Smooth muscle cell (in vitro differentiated cells): ENCODE data around the gene SLC1A4. TPM values are rescaled to one million over a fixed set of nuclear protein-coding genes. Genes with fewer than 3 reads are reported as not detected.

Source experiments
- DNase-seq: peaks from one replicate; lab custom pipeline; 2025; ENCODE audit not compliant: unreplicated experiment; lab: John Stamatoyannopoulos, UW
- H2AFZ ChIP-seq: fragments of 200-600 bp; sonication (generic); 2 replicates; pipeline ENCODE4 v1.6.0; 2016; ENCODE audit warnings: antibody characterized with exemption, low read depth, mild to moderate bottlenecking
- H3F3A ChIP-seq: fragments of 200-600 bp; sonication (generic); 2 replicates; pipeline ENCODE4 v1.6.0; 2017; ENCODE audit warnings: antibody characterized with exemption, low read depth
- H3K27ac ChIP-seq: fragments of 200-600 bp; sonication (generic); 2 replicates; pipeline ENCODE4 v1.5.1; 2016; ENCODE audit warnings: low read depth, mild to moderate bottlenecking
- H3K27me3 ChIP-seq: fragments of 200-600 bp; sonication (generic); 2 replicates; pipeline ENCODE4 v1.6.1; 2016; ENCODE audit warnings: low read depth, mild to moderate bottlenecking
- H3K36me3 ChIP-seq: fragments of 200-600 bp; sonication (generic); 2 replicates; pipeline ENCODE4 v1.5.1; 2016; ENCODE audit warnings: low read depth
- H3K4me1 ChIP-seq: fragments of 200-600 bp; sonication (generic); 2 replicates; pipeline ENCODE4 v1.5.1; 2016; ENCODE audit warnings: low read depth
- H3K4me2 ChIP-seq: fragments of 200-600 bp; sonication (generic); 2 replicates; pipeline ENCODE4 v1.6.0; 2016; ENCODE audit warnings: mild to moderate bottlenecking
- H3K4me3 ChIP-seq: fragments of 200-600 bp; sonication (generic); 2 replicates; pipeline ENCODE4 v1.5.1; 2016; ENCODE audit warnings: mild to moderate bottlenecking
- H3K79me2 ChIP-seq: fragments of 200-600 bp; sonication (generic); 2 replicates; pipeline ENCODE4 v1.6.0; 2016; ENCODE audit warnings: low read depth, mild to moderate bottlenecking
- H3K9ac ChIP-seq: fragments of 200-600 bp; sonication (generic); 2 replicates; pipeline ENCODE4 v1.6.0; 2016; ENCODE audit warnings: low read depth
- H3K9me3 ChIP-seq: fragments of 200-600 bp; sonication (generic); replicated peaks from 2 replicates; pipeline ENCODE4 v1.5.1; 2016; ENCODE audit warnings: low read depth
- H4K20me1 ChIP-seq: fragments of 200-600 bp; sonication (generic); 2 replicates; pipeline ENCODE4 v1.6.0; 2016; ENCODE audit warnings: low read depth
- CTCF ChIP-seq: fragments of 200-600 bp; sonication (generic); IDR thresholded peaks from 2 replicates; pipeline ENCODE4 v1.5.1; 2017; ENCODE audit warnings: borderline replicate concordance, mild to moderate bottlenecking, antibody characterized with exemption; ENCODE audit not compliant: insufficient read depth, poor library complexity, severe bottlenecking
- WGBS: methylation state at CpG from one replicate; pipeline ENCODE4 v1.1.7; 2016; ENCODE audit warnings: low lambda C conversion rate; 5-methylcytosine and 5-hydroxymethylcytosine counted together
- polyA plus RNA-seq: library from polyadenylated mRNA; unstranded; fragments of >200 nt; fragmentation: Nextera tagmentation; extraction: Ambion mirVana; gene quantifications from 2 replicates; pipeline ENCODE4 v1.2.1, GENCODE V29; 2016
- total RNA-seq: library from RNA; depleted of rRNA; stranded (reverse); fragments of >200 nt; gene quantifications from 2 replicates; pipeline ENCODE4 v1.2.3, GENCODE V29; 2014

Gene SLC1A4
- total and polyA plus RNA-seq, 2 experiments from 2014 or later, result 14.2 to 16.9 TPM

GRCh38 chr2:64950226-64951160 lies 38.7 kb upstream of the SLC1A4 start:
- WGBS, result 81% methylated on average over 14 of the region's 14 CpGs
- H3K4me1 ChIP-seq, result peaks cover 12% of the 10 kb centered on the region
- no peaks in the 10 kb centered on the region for H3K36me3 ChIP-seq
- no peaks in the 10 kb centered on the region for H3K9me3 ChIP-seq
- no peaks in the 10 kb centered on the region for H4K20me1 ChIP-seq
- no peak overlapping the region for H2AFZ ChIP-seq
- H3F3A ChIP-seq, result peaks cover 8% of the 10 kb centered on the region
- H3K27ac ChIP-seq, result no peak overlapping the region
- no peak overlapping the region for H3K4me3 ChIP-seq
- no peak overlapping the region for H3K9ac ChIP-seq
- DNase-seq, result no peak
- no peaks in the 10 kb centered on the region for H3K79me2 ChIP-seq
- H3K27me3 ChIP-seq, result no peaks in the 10 kb centered on the region
- TF ChIP-seq CTCF, result no peak
- no peak overlapping the region for H3K4me2 ChIP-seq

GRCh38 chr2:64951306-64951953 lies 37.8 kb upstream of the SLC1A4 start:
- no peak overlapping the region for H3K9ac ChIP-seq
- TF ChIP-seq CTCF, result no peak
- H4K20me1 ChIP-seq, result no peaks in the 10 kb centered on the region
- no peaks in the 10 kb centered on the region for H3K27me3 ChIP-seq
- WGBS, result 85% methylated on average over 5 of the region's 5 CpGs
- no peaks in the 10 kb centered on the region for H3K36me3 ChIP-seq
- no peak overlapping the region for H3K4me2 ChIP-seq
- H3K4me1 ChIP-seq, result peaks cover 3% of the 10 kb centered on the region
- no peak overlapping the region for H3K4me3 ChIP-seq
- peaks cover 8% of the 10 kb centered on the region for H3F3A ChIP-seq
- DNase-seq, result no peak
- H2AFZ ChIP-seq, result no peak overlapping the region
- H3K79me2 ChIP-seq, result no peaks in the 10 kb centered on the region
- no peaks in the 10 kb centered on the region for H3K9me3 ChIP-seq
- H3K27ac ChIP-seq, result no peak overlapping the region

- H3K9ac ChIP-seq, result no peak overlapping the region
- H3K79me2 ChIP-seq, result no peaks in the 10 kb centered on the region
- H3K9me3 ChIP-seq, result no peaks in the 10 kb centered on the region
- H3F3A ChIP-seq, result peaks cover 8% of the 10 kb centered on the region
- H2AFZ ChIP-seq, result no peak overlapping the region
- H3K36me3 ChIP-seq, result no peaks in the 10 kb centered on the region
- 95% methylated on average over 6 of the region's 6 CpGs for WGBS
- H3K27me3 ChIP-seq, result no peaks in the 10 kb centered on the region
- H3K27ac ChIP-seq, result no peak overlapping the region
- DNase-seq, result no peak
- no peak overlapping the region for H3K4me3 ChIP-seq
- no peaks in the 10 kb centered on the region for H3K4me1 ChIP-seq
- no peak for TF ChIP-seq CTCF
- no peaks in the 10 kb centered on the region for H4K20me1 ChIP-seq
- no peak overlapping the region for H3K4me2 ChIP-seq
These were observed 37.1 kb upstream of the SLC1A4 start for GRCh38 chr2:64952096-64952495.
